GM12892 (cell line): ENCODE data around the gene HSF2.

Source experiments
- POLR2A ChIP-seq: IDR thresholded peaks from 2 replicates; pipeline ENCODE4 v1.6.1; 2011; ENCODE audit warnings: low read depth, low read length, control low read depth
- POLR2AphosphoS5 ChIP-seq: IDR thresholded peaks from 2 replicates; pipeline ENCODE4 v1.6.1; 2011; ENCODE audit warnings: low read depth, low read length, control low read depth

GRCh38 chr6:122360809-122361208 is 38.6 kb upstream of the HSF2 start:
- TF ChIP-seq POLR2AphosphoS5 (no peak), POLR2A (no peak)
